Effector memory CD4-positive, alpha-beta T cell (primary cell): ENCODE results near the gene GRHL1.

Experiments used
- DNase-seq, 3 donors: peaks; one replicate each; pipeline ENCODE4 v3.0.0-alpha.2; 2020
- H3K27ac ChIP-seq: 2 replicates; pipeline ENCODE4 v1.7.0; 2013; ENCODE audit warnings: mild to moderate bottlenecking, low read length, moderate library complexity; ENCODE audit not compliant: insufficient read depth, poor library complexity, severe bottlenecking
- H3K27me3 ChIP-seq: replicated peaks from 2 replicates; pipeline ENCODE4 v1.7.0; 2013; ENCODE audit warnings: mild to moderate bottlenecking, low read length; ENCODE audit not compliant: insufficient read depth, control insufficient read depth, poor library complexity, severe bottlenecking
- H3K36me3 ChIP-seq: 2 replicates; pipeline ENCODE4 v1.7.0; 2013; ENCODE audit warnings: mild to moderate bottlenecking, low read length, moderate library complexity; ENCODE audit not compliant: control insufficient read depth, insufficient read depth
- H3K4me1 ChIP-seq: 2 replicates; pipeline ENCODE4 v1.7.0; 2013; ENCODE audit warnings: low read length, mild to moderate bottlenecking; ENCODE audit not compliant: control insufficient read depth, insufficient read depth, poor library complexity, severe bottlenecking
- H3K4me3 ChIP-seq: 2 replicates; pipeline ENCODE4 v1.7.0; 2013; ENCODE audit warnings: low read length, low read depth, mild to moderate bottlenecking; ENCODE audit not compliant: insufficient read depth, poor library complexity, severe bottlenecking
- H3K9me3 ChIP-seq: 2 replicates; pipeline ENCODE4 v1.7.0; 2013; ENCODE audit warnings: mild to moderate bottlenecking, low read length, moderate library complexity; ENCODE audit not compliant: control insufficient read depth

Gene GRHL1

DNA sequence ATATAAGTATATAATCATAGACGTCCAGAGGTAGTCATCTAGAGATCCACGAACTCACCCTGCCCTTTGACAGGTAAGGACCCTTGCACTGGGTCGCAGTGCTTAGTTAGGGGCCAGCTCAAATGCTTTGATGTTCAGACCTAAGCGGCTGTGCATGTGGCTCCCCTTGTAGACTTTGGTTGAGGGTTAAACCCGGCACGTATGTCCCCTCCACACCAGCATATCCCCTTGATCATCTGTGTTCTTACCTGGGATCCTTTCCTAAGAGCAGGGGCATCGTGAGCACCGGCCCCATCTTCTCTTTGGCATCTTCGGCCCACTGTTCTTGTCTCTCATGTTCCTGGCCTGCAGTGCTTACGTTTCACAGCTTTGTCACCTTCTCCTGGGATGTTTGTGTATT lies 31.4 kb downstream of the GRHL1 start:
- no peaks in the 10 kb centered on the region for H3K36me3 ChIP-seq
- no peaks in the 10 kb centered on the region for H3K27me3 ChIP-seq
- DNase-seq = no peak
- peaks cover 2% of the 10 kb centered on the region for H3K4me1 ChIP-seq
- no peak overlapping the region for H3K27ac ChIP-seq
- no peaks in the 10 kb centered on the region for H3K9me3 ChIP-seq
- no peak overlapping the region for H3K4me3 ChIP-seq

DNA sequence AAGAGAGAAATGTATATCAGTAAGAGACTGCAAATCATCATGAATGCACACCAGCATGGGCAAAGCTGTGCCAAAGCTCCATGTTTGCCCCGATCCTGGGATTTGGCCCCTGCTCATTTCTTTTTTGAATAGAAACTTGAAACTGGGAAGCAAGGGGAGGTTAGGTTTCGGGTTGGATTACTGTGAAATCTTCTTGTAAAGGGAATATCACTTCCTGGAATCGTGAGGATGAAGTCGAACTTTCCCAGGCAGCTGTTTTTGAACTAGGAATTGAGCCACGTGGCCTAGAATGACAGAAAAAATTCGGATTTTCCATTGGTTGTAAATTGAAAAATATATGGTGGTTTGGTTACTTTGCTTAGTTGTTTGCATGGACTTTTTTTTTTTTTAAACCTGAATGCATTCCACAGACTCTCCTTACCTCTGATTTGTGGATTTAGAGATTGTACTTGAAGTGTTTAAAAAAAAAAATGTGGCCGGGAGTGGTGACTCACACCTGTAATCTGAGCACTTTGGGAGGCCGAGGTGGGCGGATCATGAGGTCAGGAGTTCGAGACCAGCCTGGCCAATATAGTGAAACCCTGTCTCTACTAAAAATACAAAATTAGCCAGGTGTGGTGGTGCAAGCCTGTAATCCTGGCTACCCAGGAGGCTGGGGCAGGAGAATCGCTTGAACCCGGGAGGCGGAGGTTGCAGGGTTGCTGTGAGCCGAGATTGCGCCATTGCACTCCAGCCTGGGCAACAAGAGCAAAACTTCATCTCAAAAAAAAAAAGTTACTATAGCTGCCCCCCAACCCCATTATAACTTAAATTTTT lies 32.1 kb downstream of the GRHL1 start:
- H3K36me3 ChIP-seq = no peaks in the 10 kb centered on the region
- no peak for DNase-seq
- peaks cover 2% of the 10 kb centered on the region for H3K4me1 ChIP-seq
- no peaks in the 10 kb centered on the region for H3K9me3 ChIP-seq
- H3K27ac ChIP-seq = no peak overlapping the region
- no peak overlapping the region for H3K4me3 ChIP-seq
- H3K27me3 ChIP-seq = no peaks in the 10 kb centered on the region

DNA sequence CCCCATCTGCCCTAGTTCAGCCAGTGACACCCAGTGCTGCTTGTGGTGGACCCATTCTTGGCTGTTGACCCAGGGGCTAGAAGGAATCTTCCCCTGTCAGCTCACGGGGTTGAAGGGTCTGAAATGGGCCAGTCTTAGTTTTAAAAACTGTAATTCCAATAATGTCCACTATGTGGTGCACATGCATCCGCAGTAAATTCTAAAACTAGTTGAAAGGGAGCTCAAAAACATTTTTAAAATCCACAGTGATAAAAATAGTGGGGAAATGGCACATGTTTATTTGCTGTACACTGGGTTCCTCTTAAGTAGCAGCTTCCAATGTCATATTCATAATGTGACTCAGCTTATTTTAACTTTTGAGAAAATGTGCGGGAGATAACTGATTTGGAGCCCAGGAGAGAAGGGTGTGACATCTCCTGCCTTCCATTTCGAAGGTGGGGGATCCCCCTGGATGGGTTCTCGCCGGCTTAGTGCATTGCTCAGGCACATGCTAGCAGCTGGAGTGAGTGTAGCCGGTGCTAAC lies 32.8 kb downstream of the GRHL1 start:
- H3K9me3 ChIP-seq = no peaks in the 10 kb centered on the region
- peaks cover 2% of the 10 kb centered on the region for H3K4me1 ChIP-seq
- no peak overlapping the region for H3K4me3 ChIP-seq
- no peaks in the 10 kb centered on the region for H3K27me3 ChIP-seq
- no peak for DNase-seq
- no peaks in the 10 kb centered on the region for H3K36me3 ChIP-seq
- no peak overlapping the region for H3K27ac ChIP-seq

DNA sequence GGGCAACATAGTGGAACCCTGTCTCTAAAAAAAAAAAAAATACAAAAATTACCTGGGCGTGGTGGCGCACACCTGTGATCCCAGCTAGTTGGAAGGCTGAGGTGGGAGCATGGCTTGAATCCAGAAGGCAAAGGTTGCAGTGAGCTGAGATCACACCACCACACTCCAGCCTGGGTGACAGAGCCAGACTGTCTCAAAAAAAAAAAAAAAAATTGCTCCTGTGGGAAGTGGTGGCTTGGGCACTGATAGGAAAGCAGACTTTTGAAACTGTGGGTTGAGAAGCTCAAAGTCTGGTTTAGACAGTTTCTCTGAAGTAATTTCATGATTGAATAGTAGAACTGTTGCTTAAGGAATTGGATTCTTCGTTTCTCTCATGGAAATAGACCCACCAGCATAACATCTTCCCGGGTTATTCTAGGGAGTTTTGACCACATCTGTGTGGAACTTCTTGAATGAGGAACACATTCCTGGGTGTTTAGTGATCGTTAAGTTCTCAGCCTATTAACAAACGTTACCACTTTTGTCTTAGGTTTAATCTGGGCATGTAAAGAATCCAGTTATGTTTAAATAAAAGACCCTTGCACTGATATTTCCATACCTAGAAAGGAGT lies 33.5 kb downstream of the GRHL1 start:
- no peaks in the 10 kb centered on the region for H3K9me3 ChIP-seq
- H3K36me3 ChIP-seq = no peaks in the 10 kb centered on the region
- H3K27ac ChIP-seq = no peak overlapping the region
- no peak for DNase-seq
- H3K27me3 ChIP-seq = no peaks in the 10 kb centered on the region
- H3K4me3 ChIP-seq = no peak overlapping the region
- peaks cover 2% of the 10 kb centered on the region for H3K4me1 ChIP-seq

DNA sequence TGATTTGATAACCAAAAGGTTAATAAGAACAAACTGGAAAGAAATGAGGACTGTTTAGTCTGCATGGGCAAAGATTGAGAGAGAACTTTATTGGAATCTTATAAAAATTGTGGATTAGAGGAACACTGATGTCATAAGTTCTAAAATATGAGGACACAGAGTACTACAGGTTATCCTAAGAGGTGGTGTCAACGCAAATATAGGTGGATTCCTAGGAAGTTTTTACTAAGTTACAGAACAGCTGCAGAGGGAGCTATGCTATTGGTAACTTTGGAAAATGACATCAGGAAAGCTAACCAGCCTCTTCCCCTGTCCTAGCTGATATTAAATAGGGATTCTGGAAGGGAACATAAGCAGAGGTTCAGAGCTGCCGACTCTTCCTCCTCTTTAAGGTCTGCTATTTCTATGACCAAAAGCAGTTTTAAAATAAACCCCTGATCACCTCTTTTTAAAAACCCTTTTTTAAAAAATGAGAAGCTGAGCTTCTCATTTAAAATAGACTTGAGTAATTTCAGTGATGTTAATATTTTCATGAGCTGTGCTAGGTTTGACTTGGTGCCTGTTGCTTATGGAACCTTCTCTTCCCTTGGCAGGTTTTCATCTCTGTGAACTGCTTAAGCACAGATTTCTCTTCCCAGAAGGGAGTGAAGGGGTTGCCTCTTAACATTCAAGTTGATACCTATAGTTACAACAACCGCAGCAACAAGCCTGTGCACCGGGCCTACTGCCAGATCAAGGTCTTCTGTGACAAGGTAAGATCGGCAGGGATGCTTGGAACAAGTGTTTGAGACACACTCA lies 34.2 kb downstream of the GRHL1 start:
- no peaks in the 10 kb centered on the region for H3K4me1 ChIP-seq
- H3K36me3 ChIP-seq = no peaks in the 10 kb centered on the region

DNA sequence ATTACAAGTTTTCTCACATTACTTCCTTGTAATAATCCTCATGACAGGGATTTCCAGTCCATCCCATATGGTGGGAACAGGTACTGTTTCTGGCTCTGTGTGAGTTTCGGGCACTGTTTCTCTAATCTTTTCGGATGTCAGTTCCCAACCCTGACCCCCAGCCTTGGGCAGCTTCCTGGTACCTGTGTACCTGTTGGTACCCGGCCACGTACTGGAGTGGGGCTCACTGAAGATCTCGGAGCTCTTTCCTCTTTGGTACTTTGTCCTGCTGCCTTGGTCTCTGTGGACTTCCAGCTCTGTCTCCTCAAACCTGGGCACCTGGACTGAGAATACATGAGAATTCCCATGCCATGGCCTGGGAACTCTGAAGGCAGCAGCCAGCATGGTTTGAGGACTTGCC lies 36.8 kb downstream of the GRHL1 start:
- no peak for DNase-seq
- H3K27ac ChIP-seq = no peak overlapping the region
- no peak overlapping the region for H3K4me3 ChIP-seq
- no peaks in the 10 kb centered on the region for H3K9me3 ChIP-seq
- no peaks in the 10 kb centered on the region for H3K4me1 ChIP-seq
- H3K27me3 ChIP-seq = no peaks in the 10 kb centered on the region
- no peaks in the 10 kb centered on the region for H3K36me3 ChIP-seq

More for the DNA sequence above, 34.2 kb downstream of the GRHL1 start:
- no peaks in the 10 kb centered on the region for H3K27me3 ChIP-seq
- H3K4me3 ChIP-seq = no peak overlapping the region
- H3K9me3 ChIP-seq = no peaks in the 10 kb centered on the region
- DNase-seq = no peak
- no peak overlapping the region for H3K27ac ChIP-seq

DNA sequence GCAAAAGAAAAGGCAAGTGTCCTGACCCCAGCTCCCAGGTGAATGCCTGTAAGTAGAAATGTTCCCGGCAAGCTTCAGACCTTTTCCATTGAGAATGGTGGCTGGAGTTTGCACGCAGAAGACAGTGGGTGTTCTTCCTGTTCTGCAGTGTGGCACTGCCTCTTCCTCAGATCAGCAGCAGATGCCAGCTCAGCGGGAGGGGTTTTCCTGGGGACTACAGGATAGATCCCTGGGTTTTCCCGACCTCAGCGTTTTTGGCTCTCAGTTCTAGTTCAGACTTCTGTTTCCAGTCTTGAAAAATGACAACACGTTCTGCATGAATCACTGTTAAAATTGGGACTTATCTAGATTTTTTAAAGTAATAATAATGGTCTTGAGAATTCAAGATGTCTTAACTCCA lies 39.2 kb downstream of the GRHL1 start:
- H3K4me3 ChIP-seq = no peak overlapping the region
- no peak overlapping the region for H3K27ac ChIP-seq
- no peaks in the 10 kb centered on the region for H3K9me3 ChIP-seq
- H3K27me3 ChIP-seq = no peaks in the 10 kb centered on the region
- no peaks in the 10 kb centered on the region for H3K4me1 ChIP-seq
- no peak for DNase-seq
- H3K36me3 ChIP-seq = no peaks in the 10 kb centered on the region

DNA sequence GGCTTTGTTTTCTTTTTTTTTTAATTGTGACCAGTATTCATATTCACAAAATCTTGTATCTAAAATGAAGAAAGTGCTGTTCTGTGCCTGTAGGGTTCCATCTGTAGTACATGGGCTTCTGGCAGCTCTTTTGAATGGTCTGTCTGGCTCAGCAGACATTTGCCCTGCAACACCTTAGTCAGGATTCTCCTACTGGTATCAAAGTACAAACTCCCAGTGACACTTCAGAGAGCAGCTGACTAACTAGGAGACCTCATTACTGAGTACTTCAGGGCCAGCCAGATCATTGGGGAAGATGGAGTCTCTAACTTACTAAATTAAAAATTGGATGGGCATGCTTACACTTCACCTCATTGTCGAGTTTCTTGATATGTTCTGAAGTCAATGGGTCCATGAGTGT lies 39.7 kb downstream of the GRHL1 start:
- no peak for DNase-seq
- H3K27ac ChIP-seq = no peak overlapping the region
- H3K4me1 ChIP-seq = no peaks in the 10 kb centered on the region
- no peaks in the 10 kb centered on the region for H3K27me3 ChIP-seq
- H3K4me3 ChIP-seq = no peak overlapping the region
- no peaks in the 10 kb centered on the region for H3K9me3 ChIP-seq
- no peaks in the 10 kb centered on the region for H3K36me3 ChIP-seq

DNA sequence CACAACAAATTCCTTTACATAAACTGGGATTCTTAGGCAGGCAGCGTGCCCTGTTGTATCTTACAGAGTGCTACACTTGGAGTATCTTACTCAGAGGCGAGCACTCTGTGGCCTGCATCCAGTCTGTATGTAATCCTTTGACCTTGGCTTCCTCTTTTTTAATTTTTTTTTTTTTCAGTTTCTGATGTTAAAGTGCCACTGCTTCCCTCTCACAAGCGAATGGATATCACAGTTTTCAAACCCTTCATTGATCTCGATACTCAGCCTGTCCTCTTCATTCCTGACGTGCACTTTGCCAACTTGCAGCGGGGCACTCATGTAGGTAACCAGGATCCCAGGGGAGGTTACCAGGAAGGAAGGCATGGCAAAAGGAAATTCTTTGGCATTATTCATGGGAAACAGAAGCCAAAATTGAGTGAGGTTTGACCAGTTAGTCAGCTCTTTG lies 40.4 kb downstream of the GRHL1 start:
- DNase-seq = no peak
- Histone ChIP-seq H3K9me3 (no peaks in the 10 kb centered on the region), H3K4me3 (no peak overlapping the region), H3K27ac (no peak overlapping the region), H3K27me3 (no peaks in the 10 kb centered on the region), H3K4me1 (no peaks in the 10 kb centered on the region), H3K36me3 (no peaks in the 10 kb centered on the region)
